GM18517 (cell line): Measurements from ENCODE around the gene SLC38A3.
A peak's percentile ranks its signal among the peaks of the same experiment; 100 is the strongest.
"Not testable (repeated sequence)": the region's sequence is repeated elsewhere in the genome, so short reads cannot be mapped to it uniquely, and the experiment has no call there.

ENCODE experiments used
- ATAC-seq: cut with Tn5 transposase; IDR thresholded peaks from one replicate; pipeline ENCODE4 v1.9.1; 2021; ENCODE audit warnings: mild to moderate bottlenecking, moderate library complexity; ENCODE audit not compliant: unreplicated experiment

Gene SLC38A3

GRCh38 chr3:50229490-50229889 is 24.4 kb downstream of the SLC38A3 start:
- ATAC-seq: no peak

DNA sequence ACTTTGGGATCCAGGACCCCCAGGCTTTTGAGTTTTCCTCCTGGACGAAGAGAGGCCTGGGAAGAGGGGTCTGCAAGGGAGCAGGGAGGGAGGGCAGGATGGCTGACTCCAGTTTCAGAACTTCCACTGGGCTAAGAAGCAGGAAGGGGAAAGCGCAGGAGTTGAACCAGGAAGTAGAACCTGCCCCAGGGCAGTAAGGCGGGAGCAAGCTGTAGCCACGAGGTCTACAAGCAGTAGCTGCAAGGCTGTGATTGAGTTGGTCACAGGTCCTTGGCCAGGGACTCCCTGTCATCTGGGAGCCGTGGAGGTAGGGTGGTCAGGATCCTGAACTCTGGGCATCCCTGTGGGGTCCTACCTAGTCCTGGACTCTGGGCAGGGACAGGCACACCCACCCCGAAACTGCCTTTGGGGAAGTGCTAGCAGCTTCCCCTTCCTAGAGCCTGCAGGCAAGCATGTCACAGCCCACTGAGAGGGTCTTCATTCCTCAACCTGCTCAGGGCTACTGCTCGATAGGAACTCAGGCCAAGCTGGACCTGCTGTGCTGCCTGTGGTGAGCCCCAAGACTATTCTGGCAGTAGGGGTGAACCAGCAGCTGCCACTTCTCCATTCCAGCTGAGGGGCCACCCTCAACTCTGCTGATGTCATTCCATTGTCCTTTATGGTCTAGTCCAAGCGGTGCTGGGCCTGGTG is 25.2 kb downstream of the SLC38A3 start:
- no peak for ATAC-seq

DNA sequence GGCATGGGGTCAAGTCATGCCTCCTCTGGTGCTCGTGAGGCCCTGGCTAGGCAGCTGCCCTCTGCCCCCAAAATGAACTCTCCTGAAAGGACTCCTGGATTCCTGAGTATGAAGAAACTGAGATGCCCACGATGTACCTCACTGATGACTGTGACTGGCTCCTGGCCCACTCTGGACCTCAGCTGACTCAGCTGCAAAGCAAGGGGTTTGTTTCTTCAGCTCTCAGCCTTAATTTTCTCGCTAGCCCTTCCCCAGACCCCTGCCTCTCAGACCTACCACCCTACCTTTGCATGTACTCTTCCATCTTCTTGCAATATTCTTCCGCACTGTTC is 25.7 kb downstream of the SLC38A3 start:
- no peak for ATAC-seq

GRCh38 chr3:50231581-50231980 is 26.5 kb downstream of the SLC38A3 start:
- no peak for ATAC-seq

- ATAC-seq: no peak
These were observed 27.2 kb downstream of the SLC38A3 start for GRCh38 chr3:50232303-50232702.

- no peak for ATAC-seq
These were observed 28.1 kb downstream of the SLC38A3 start for GRCh38 chr3:50233176-50233575.

DNA sequence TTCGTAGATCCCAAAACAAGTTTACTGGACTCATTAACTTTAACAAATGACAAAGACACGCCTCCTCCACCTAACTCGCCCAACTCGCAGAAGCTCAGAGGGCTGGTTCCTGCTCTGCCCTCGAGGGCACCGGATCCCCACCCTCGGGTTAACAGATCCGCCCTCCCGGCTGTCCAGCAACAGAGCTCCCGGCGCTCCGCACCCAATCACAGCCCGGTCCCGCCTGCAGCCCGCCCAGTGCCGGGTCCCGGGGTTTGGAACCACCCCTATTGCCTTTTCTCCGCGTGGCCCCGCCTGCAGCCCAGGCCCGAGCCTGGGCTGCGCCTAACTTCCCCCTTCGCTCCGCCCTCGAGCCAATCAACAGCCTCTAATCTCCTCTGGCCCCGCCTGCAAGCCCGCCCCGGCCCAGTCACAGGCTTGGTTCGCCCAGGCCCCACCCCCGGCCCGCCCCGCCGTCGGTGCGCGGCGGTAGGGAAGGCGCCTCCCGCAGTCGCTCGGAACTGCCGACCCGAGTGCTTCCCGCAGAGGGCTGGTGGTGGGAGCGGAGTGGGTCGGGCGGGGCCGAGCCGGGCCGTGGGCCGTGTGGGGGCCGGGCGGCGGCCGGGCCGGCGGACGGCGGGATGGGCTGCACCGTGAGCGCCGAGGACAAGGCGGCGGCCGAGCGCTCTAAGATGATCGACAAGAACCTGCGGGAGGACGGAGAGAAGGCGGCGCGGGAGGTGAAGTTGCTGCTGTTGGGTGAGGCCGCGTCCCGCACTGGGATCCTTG is 30.8 kb downstream of the SLC38A3 start, which contains the start of gene GNAI2:
GNAI2 (plus strand) TSS at position 489 of the 768 bp plus-strand sequence; CDS start at position 621, 132 bp downstream.
- peak; percentile 93 for ATAC-seq

GRCh38 chr3:50236484-50237132 is 31.5 kb downstream of the SLC38A3 start:
- no peak for ATAC-seq

GRCh38 chr3:50237133-50237651 is 32.1 kb downstream of the SLC38A3 start:
- no peak for ATAC-seq

GRCh38 chr3:50237754-50238548 is 32.9 kb downstream of the SLC38A3 start:
- ATAC-seq: peak; percentile 34

DNA sequence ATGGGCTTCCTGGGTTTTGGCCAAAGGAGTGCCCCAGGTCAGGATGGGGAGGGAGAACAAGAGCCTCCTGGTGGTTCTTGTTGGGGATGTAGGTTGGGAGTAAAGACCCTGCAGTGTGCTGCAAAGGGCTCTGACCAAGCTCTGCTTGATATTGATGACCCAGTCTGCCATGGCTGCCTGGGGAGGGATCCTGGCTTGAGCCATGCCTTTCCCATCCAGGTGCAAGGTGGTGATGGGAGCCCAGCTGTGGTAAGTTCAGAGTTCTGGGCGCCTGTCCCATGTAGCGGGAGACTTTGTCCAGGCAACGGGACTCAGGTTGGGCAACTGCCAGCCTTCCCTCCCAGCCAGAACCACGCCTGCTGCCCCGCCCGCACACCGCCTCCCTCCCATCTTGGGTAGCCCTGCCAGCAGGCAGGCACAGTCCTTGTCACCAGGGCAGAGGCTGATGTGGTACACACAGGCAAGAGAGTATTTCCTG is 33.5 kb downstream of the SLC38A3 start:
- ATAC-seq: no peak

DNA sequence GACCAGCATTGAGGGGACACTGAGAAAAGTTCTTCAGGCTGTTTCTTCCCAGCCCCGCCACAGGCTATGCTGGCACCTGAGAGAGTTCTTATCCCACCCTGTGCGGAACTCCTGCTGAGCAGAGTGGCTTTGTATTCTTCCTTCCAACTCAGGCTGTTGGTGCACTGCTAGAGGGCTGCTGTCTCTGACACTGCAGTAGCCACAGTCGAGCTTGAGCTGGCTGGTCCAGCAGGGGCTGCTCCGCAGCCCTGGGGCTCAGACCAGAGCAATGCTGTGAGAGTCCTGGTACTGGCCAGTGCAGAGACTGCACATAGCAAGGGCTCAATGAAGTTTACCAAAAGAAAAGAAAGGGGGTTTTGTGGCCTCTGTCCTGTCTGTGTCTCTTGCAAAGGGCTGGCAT is 34.6 kb downstream of the SLC38A3 start:
- ATAC-seq: no peak

DNA sequence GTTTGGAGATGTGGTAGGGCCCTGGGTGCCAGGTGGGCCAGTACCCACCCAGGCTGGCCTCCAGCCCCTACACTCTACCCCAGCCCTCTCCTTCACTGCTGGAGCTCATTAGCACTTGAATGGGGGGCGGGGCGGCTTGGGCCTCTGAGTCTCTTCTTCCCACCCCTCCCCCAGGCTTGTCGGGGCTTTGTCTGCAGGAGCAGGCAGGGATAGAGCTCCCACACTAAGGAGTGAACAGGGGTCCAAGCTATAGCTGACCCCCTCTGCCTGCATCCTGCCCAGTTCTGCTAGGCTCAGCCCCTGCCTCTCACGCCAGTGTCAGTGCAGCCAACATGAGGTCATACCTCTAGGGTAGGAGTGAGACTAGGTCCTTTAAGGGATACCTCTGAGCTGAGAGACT is 36.1 kb downstream of the SLC38A3 start:
- no peak for ATAC-seq

DNA sequence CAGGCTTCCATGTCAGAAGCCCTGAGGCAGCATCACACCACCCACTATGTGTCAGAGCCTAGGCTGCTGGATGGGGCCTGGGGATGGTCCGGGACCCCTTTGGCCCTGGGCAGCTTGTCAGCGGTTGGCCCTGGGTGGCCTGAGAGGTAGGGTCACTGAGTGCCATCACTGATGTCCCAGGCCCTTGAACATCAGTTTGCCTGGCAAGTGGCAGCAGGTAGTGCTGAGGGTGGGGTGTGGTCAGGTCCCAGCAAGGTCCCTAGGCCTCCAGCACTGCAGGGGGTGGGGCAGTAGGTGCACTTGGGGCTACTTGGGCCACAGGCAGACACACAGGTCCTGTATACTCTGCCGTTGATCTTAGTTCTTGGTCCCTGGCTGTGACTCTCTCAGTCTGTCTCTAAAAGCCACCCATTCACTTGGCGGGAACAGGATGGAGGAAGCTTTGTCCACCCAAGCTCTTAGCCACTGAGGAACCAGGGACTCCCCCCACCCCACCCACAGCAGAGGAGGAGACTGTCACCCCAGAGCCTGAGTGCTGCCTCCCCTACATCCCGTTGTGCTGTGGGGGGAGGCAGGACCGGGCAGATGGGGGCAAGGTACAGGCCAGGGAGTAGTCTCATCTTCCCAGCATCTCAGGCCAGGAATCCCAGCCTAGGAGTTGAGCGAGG is 36.8 kb downstream of the SLC38A3 start:
- ATAC-seq: no peak

- no peak for ATAC-seq
These were observed 37.3 kb downstream of the SLC38A3 start for GRCh38 chr3:50242381-50242770.

DNA sequence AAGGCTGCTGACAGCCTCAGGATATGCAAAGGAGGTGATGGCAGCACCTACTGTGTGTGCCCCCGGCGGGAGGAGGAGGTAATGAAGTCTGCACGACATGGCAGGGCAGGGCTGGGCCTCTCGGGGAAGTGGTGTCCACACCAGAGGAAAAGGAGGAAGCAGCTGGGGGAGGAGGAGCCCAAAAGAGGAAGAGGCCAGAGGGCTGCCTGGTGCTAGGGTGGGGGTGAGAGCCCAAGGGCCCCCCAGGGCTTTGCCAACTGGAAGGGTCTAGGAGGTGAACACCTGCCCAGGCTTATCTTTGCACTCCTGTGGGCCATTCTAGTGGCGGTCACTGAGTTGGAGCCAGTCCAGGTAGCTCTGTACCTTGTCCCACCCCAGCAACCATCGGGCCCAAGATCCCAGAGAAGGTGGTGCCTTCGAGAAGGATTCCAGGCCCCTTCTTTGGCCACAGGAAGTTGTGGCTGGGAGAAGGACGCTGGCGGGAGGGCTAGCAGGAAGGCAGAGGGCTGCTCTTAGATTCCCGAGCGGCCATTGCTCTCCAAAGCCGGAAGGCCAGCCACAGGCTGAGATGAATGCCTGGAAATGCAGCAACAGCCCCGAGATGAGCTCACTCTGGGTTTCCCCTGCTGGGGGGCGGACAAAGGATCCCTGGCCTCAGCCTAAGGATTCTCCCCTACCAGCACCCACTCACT is 37.9 kb downstream of the SLC38A3 start:
- no peak for ATAC-seq

DNA sequence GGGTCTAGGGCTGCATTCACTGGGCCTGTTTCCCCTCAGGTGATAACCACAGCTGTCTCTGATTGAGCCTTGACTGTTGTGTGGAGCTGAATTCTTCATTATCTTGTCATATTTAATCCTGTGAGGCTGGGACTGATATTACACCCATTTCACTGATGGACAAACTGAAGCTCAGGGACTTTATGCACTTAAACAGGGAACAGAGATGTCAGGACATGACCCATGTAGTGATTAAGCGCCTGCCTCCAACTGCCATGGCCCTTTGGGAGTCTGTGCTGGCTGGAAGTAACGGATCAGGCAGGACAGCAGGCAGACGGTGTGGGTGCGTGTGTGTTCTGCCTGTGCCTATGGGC is 38.4 kb downstream of the SLC38A3 start:
- ATAC-seq: no peak

GRCh38 chr3:50244813-50245212 is 39.7 kb downstream of the SLC38A3 start:
- not testable (repeated sequence) for ATAC-seq

DNA sequence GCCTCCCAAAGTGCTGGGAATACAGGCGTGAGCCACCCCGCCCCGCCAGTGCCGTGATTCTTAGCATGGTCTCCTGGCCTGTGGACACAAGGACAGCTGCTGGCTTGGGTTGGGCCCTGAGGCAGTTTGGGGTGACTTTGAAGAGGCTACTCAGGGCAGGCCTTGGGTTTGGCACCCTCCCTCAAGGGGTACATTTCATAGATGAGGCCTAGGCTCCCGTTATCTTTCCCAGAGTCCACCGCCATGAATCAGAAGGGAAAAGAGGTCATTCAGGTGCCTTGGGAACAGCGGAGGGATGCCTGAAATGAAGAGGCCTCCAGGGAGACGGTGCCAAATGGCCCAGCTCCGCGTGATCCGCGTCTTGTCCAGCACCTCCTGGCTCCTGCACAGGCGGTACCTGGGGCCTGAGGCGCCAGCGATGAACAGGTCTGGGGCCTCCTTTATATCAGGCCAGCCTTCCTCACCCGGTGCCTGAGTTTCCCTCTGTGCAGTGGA is 40.2 kb downstream of the SLC38A3 start:
- no peak for ATAC-seq
